H9 (cell line): ENCODE results near the gene CD244. TPM values are rescaled to one million over a fixed set of nuclear protein-coding genes. Genes with fewer than 3 reads are reported as not detected.

Experiments used
- DNase-seq: peaks from one replicate; pipeline ENCODE4 v3.0.0-alpha.2; 2017
- H2AFZ ChIP-seq: one replicate; pipeline ENCODE4 v1.6.1; 2013; ENCODE audit warnings: mild to moderate bottlenecking, low read length, control low read depth, moderate library complexity
- H2AK5ac ChIP-seq: 2 replicates; pipeline ENCODE4 v1.6.1; 2013; ENCODE audit warnings: low read length, control low read depth, mixed read lengths; ENCODE audit not compliant: insufficient read length
- H2BK120ac ChIP-seq: one replicate; pipeline ENCODE4 v1.6.1; 2013; ENCODE audit warnings: low read depth, mild to moderate bottlenecking, low read length, control low read depth, inconsistent platforms; ENCODE audit not compliant: poor library complexity, severe bottlenecking
- H2BK12ac ChIP-seq: 2 replicates; pipeline ENCODE4 v1.6.1; 2013; ENCODE audit warnings: low read length, control low read depth, mixed read lengths, low read depth; ENCODE audit not compliant: insufficient read length
- H2BK15ac ChIP-seq: 2 replicates; pipeline ENCODE4 v1.6.1; 2013; ENCODE audit warnings: low read depth, low read length, control low read depth
- H2BK20ac ChIP-seq: one replicate; pipeline ENCODE4 v1.6.1; 2013; ENCODE audit warnings: low read depth, mild to moderate bottlenecking, low read length, control low read depth, inconsistent platforms; ENCODE audit not compliant: poor library complexity, severe bottlenecking
- H2BK5ac ChIP-seq: 2 replicates; pipeline ENCODE4 v1.6.1; 2013; ENCODE audit warnings: low read length, control low read depth, mixed read lengths; ENCODE audit not compliant: insufficient read length
- H3K14ac ChIP-seq: 2 replicates; pipeline ENCODE4 v1.6.1; 2013; ENCODE audit warnings: low read length, control low read depth; ENCODE audit not compliant: insufficient read depth
- H3K18ac ChIP-seq: 2 replicates; pipeline ENCODE4 v1.6.1; 2013; ENCODE audit warnings: low read depth, mild to moderate bottlenecking, mixed read lengths, low read length, control low read depth; ENCODE audit not compliant: insufficient read length
- H3K23ac ChIP-seq: 2 replicates; pipeline ENCODE4 v1.6.1; 2013; ENCODE audit warnings: low read length, control low read depth, mixed read lengths, low read depth; ENCODE audit not compliant: insufficient read length
- H3K23me2 ChIP-seq: 2 replicates; pipeline ENCODE4 v1.6.1; 2013; ENCODE audit warnings: low read depth, mild to moderate bottlenecking, mixed read lengths, low read length, control low read depth; ENCODE audit not compliant: insufficient read length, poor library complexity, severe bottlenecking
- H3K27ac ChIP-seq: 2 replicates; pipeline ENCODE4 v1.5.1; 2013; ENCODE audit warnings: low read length, control low read depth, mixed read lengths, low read depth; ENCODE audit not compliant: insufficient read length
- H3K27me3 ChIP-seq: 2 replicates; pipeline ENCODE4 v1.6.1; 2013; ENCODE audit warnings: low read length, control low read depth, inconsistent platforms; ENCODE audit not compliant: insufficient read depth
- H3K4ac ChIP-seq: 2 replicates; pipeline ENCODE4 v1.6.1; 2013; ENCODE audit warnings: low read depth, mild to moderate bottlenecking, control low read depth, inconsistent platforms, low read length, moderate library complexity
- H3K4me1 ChIP-seq: 2 replicates; pipeline ENCODE4 v1.6.1; 2013; ENCODE audit warnings: low read length, control low read depth, inconsistent platforms; ENCODE audit not compliant: insufficient read depth
- H3K4me2 ChIP-seq: 2 replicates; pipeline ENCODE4 v1.6.1; 2013; ENCODE audit warnings: low read length, control low read depth, mixed read lengths; ENCODE audit not compliant: insufficient read length, insufficient read depth
- H3K56ac ChIP-seq: 2 replicates; pipeline ENCODE4 v1.6.1; 2013; ENCODE audit warnings: low read depth, mild to moderate bottlenecking, mixed read lengths, low read length, control low read depth; ENCODE audit not compliant: insufficient read length
- H3K79me1 ChIP-seq: 2 replicates; pipeline ENCODE4 v1.6.1; 2013; ENCODE audit warnings: low read depth, mild to moderate bottlenecking, moderate library complexity, low read length, control low read depth, inconsistent platforms; ENCODE audit not compliant: insufficient read depth, poor library complexity, severe bottlenecking
- H3K79me2 ChIP-seq: 2 replicates; pipeline ENCODE4 v1.6.1; 2013; ENCODE audit warnings: low read length, control low read depth, inconsistent platforms; ENCODE audit not compliant: insufficient read depth
- H3K9ac ChIP-seq: 2 replicates; pipeline ENCODE4 v1.6.1; 2013; ENCODE audit warnings: low read length, control low read depth, mixed read lengths; ENCODE audit not compliant: insufficient read length; ENCODE audit errors: extremely low read depth
- H3K9me3 ChIP-seq: one replicate; pipeline ENCODE4 v1.6.1; 2013; ENCODE audit warnings: low read depth, low read length, inconsistent platforms; ENCODE audit not compliant: control insufficient read depth
- H3T11ph ChIP-seq: one replicate; pipeline ENCODE4 v1.6.1; 2013; ENCODE audit warnings: mild to moderate bottlenecking, low read length, control low read depth, inconsistent platforms
- H4K20me1 ChIP-seq: one replicate; pipeline ENCODE4 v1.6.1; 2013; ENCODE audit not compliant: control insufficient read depth, insufficient read length, insufficient read depth
- H4K5ac ChIP-seq: 2 replicates; pipeline ENCODE4 v1.6.1; 2013; ENCODE audit warnings: low read depth, mild to moderate bottlenecking, mixed read lengths, low read length, control low read depth; ENCODE audit not compliant: insufficient read length
- H4K8ac ChIP-seq: replicated peaks from 2 replicates; pipeline ENCODE4 v1.6.1; 2013; ENCODE audit warnings: low read length, control low read depth, mixed read lengths, low read depth; ENCODE audit not compliant: insufficient read length
- H4K91ac ChIP-seq: 2 replicates; pipeline ENCODE4 v1.6.1; 2013; ENCODE audit warnings: low read depth, mild to moderate bottlenecking, moderate library complexity, mixed read lengths, low read length, control low read depth; ENCODE audit not compliant: insufficient read length
- H3K27ac Mint-ChIP-seq, 3 experiments: 2 replicates in 2 of 3; 3 replicates in 1 of 3; pipeline ENCODE4 v1.8.0; 2020 to 2021; ENCODE audit warnings: mixed read lengths in 3 of 3, mild to moderate bottlenecking in 1 of 3, moderate library complexity in 1 of 3
- H3K27me3 Mint-ChIP-seq: 2 replicates; pipeline ENCODE4 v1.8.0; 2021; ENCODE audit warnings: low read depth, mild to moderate bottlenecking, moderate library complexity, mixed read lengths
- H3K36me3 Mint-ChIP-seq, 3 experiments: 2 replicates in 2 of 3; 3 replicates in 1 of 3; pipeline ENCODE4 v1.8.0; 2020 to 2021; ENCODE audit warnings: low read depth in 3 of 3, mixed read lengths in 3 of 3; ENCODE audit not compliant: insufficient read depth in 1 of 3
- H3K4me1 Mint-ChIP-seq, 2 experiments: 2 replicates each; pipeline ENCODE4 v1.8.0; 2020; ENCODE audit warnings: mixed read lengths in 2 of 2
- H3K4me3 Mint-ChIP-seq, 2 experiments: 2 replicates in 1 of 2; 3 replicates in 1 of 2; pipeline ENCODE4 v1.8.0; 2020 to 2021; ENCODE audit warnings: mild to moderate bottlenecking in 2 of 2, mixed read lengths in 2 of 2, moderate library complexity in 1 of 2
- H3K9me3 Mint-ChIP-seq, 2 experiments: 2 replicates in 1 of 2; 3 replicates in 1 of 2; pipeline ENCODE4 v1.8.0; 2020; ENCODE audit warnings: mild to moderate bottlenecking in 2 of 2, mixed read lengths in 2 of 2, moderate library complexity in 1 of 2
- CTCF ChIP-seq: fragments of 200-600 bp; sonication (generic); conservative IDR thresholded peaks from 3 replicates; pipeline ENCODE4 v1.8.0; 2021; ENCODE audit warnings: antibody characterized with exemption, mild to moderate bottlenecking
- WGBS: extraction: QIAGEN DNeasy Blood & Tissue Kit; methylation state at CpG from one replicate; pipeline ENCODE4 v1.1.7; 2013; ENCODE audit warnings: missing lambda C conversion rate, low lambda C conversion rate, mixed read lengths; ENCODE audit not compliant: insufficient read length; ENCODE audit errors: extremely low coverage; 5-methylcytosine and 5-hydroxymethylcytosine counted together
- total RNA-seq: library from RNA; stranded (reverse); gene quantifications from 2 replicates; pipeline ENCODE4 v1.2.1, GENCODE V29; 2021

CD244 gene
- total RNA-seq, 1 experiment from 2014 or later = not detected

- Histone ChIP-seq H3K4me2 (no peak overlapping the region), H3K9ac (no peak overlapping the region), H2AFZ (no peak overlapping the region), H3K23ac (no peak overlapping the region), H3K27ac (no peak overlapping the region), H4K20me1 (no peaks in the 10 kb centered on the region), H3K14ac (no peak overlapping the region), H4K91ac (no peak overlapping the region), H3K4ac (no peak overlapping the region), H3K79me1 (no peaks in the 10 kb centered on the region), H3K23me2 (no peaks in the 10 kb centered on the region), H2BK12ac (no peak overlapping the region), H3K27me3 (no peaks in the 10 kb centered on the region), H3K18ac (no peak overlapping the region), H2BK120ac (no peak overlapping the region), H3K9me3 (no peaks in the 10 kb centered on the region), H3K56ac (no peak overlapping the region), H4K8ac (no peak overlapping the region), H3T11ph (no peak overlapping the region), H2BK5ac (no peak overlapping the region), H2BK20ac (no peak overlapping the region), H2BK15ac (no peak overlapping the region), H3K4me1 (no peaks in the 10 kb centered on the region), H4K5ac (no peak overlapping the region), H3K79me2 (no peaks in the 10 kb centered on the region), H2AK5ac (no peak overlapping the region)
- Mint-ChIP-seq H3K27me3 (no peaks in the 10 kb centered on the region), H3K9me3 (no peaks in the 10 kb centered on the region), H3K27ac (no peak overlapping the region), H3K4me1 (no peaks in the 10 kb centered on the region), H3K4me3 (no peak overlapping the region), H3K36me3 (no peaks in the 10 kb centered on the region)
- DNase-seq = no peak
- no peak for TF ChIP-seq CTCF
- WGBS = no CpG with 5 or more reads among the region's 9 CpGs
Observed at GRCh38 chr1:160855181-160855981, 7.3 kb downstream of the CD244 start.
